ENCODE results near the gene RIMBP2. TPM values are rescaled to one million over a fixed set of nuclear protein-coding genes. Genes with fewer than 3 reads are reported as not detected.

Gene RIMBP2
- total and polyA plus RNA-seq, 9 donors, result 1.1 to 16.2 (median 3.5) TPM

DNA sequence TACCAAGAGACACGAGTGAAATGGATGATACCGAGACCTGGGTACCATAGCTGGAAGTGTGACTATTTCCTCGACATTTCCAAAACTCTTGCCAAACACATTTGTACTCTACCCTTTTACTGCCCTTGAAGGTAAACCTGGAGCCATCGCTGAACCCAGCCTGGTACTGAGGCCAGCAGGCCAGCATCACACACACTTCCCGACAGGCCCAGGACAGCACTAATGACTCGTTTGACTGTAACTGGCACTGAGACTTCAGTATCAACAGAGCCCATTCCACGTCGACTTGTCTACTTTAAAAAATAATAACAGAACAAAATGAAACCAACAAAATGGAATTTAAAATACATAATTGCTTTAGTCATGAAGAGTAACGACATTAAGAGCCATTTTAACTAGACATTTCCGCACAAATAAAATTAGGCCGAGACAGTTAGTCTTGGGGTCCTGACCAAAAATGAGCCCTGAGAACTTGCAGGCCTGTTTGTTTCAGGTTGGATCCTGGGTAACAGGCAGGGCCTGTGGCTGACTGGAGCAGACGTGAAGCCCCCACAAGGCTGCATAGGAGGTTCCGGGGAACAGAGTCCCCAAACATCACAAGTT, 94.3 kb downstream of the RIMBP2 start:
- intact Hi-C loops (cut with DNase I), result no loop called here
- Histone ChIP-seq H3K4me1 (ENCODE audit: insufficient read depth) (no peaks in the 10 kb centered on the region), H3K9me3 (no peaks in the 10 kb centered on the region), H3K27ac (no peak overlapping the region), H3K36me3 (no peaks in the 10 kb centered on the region), H3K4me3 (no peak overlapping the region), H3K27me3 (no peaks in the 10 kb centered on the region)
- 91 to 94% (median 94%) methylated on average over 13 of the region's 13 CpGs for WGBS, 3 donors
- DNase-seq, result no peak
- TF ChIP-seq POLR2A (IDR thresholded peaks at IDR 0.05) (no peak), EP300 (IDR thresholded peaks at IDR 0.05) (no peak)
- TF ChIP-seq, protein P1, sequence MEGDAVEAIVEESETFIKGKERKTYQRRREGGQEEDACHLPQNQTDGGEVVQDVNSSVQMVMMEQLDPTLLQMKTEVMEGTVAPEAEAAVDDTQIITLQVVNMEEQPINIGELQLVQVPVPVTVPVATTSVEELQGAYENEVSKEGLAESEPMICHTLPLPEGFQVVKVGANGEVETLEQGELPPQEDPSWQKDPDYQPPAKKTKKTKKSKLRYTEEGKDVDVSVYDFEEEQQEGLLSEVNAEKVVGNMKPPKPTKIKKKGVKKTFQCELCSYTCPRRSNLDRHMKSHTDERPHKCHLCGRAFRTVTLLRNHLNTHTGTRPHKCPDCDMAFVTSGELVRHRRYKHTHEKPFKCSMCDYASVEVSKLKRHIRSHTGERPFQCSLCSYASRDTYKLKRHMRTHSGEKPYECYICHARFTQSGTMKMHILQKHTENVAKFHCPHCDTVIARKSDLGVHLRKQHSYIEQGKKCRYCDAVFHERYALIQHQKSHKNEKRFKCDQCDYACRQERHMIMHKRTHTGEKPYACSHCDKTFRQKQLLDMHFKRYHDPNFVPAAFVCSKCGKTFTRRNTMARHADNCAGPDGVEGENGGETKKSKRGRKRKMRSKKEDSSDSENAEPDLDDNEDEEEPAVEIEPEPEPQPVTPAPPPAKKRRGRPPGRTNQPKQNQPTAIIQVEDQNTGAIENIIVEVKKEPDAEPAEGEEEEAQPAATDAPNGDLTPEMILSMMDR (IDR thresholded peaks at IDR 0.05), result no peak

DNA sequence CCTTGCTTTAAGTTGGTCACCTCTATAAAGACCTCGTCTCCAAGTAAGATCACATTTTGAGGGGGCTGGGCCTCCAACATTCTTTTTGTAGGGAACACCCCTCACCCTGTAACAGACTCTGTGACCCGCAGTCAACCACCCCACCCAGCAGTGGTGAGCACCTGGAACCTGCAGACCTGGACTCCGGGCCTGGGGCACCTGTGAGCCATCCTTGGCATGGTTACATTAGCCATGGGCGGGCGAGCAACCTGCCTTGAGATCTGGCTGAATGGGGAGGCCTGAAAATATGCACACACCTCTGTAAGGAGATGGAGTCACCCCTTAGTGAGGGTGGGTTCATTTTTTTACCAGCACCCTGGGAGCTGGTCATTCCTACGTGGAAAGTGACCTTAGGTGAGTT, 95.3 kb downstream of the RIMBP2 start:
- WGBS, 3 donors, result 88 to 91% (median 90%) methylated on average over 6 of the region's 6 CpGs
- intact Hi-C loops (cut with DNase I), result no loop called here
- Histone ChIP-seq H3K4me3 (no peak overlapping the region), H3K27ac (no peak overlapping the region), H3K27me3 (no peaks in the 10 kb centered on the region), H3K9me3 (no peaks in the 10 kb centered on the region), H3K4me1 (ENCODE audit: insufficient read depth) (no peaks in the 10 kb centered on the region), H3K36me3 (no peaks in the 10 kb centered on the region)
- DNase-seq, result no peak
- no peak for TF ChIP-seq POLR2A (IDR thresholded peaks at IDR 0.05)

DNA sequence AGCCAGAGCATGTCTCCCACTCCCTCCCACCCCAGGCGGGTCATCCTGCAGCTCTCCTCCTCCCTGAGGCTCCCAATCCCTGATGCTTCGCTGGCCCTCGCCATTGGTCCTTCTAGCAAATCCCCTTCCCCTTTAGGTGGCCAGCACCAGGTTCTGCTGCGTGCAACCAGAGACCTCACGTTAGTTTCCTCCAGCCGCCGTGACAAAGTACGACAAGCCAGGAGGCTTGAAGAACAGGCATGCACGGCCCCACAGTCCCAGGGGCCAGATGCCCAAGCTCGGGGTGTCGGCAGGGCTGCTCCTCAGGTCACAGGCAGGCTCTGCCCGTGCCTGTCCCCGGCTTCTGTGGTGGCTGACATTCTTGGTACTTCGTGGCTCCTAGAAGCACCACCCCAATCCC, 95.8 kb downstream of the RIMBP2 start:
- H3K4me1 ChIP-seq (ENCODE audit: insufficient read depth), result no peaks in the 10 kb centered on the region
- no peaks in the 10 kb centered on the region for H3K9me3 ChIP-seq
- DNase-seq, result no peak
- no peak overlapping the region for H3K4me3 ChIP-seq
- H3K27me3 ChIP-seq, result no peaks in the 10 kb centered on the region
- TF ChIP-seq EP300 (IDR thresholded peaks at IDR 0.05) (no peak), POLR2A (IDR thresholded peaks at IDR 0.05) (no peak)
- TF ChIP-seq, protein P1 (IDR thresholded peaks at IDR 0.05), result no peak
- intact Hi-C loops (cut with DNase I), result no loop called here
- no peak overlapping the region for H3K27ac ChIP-seq
- WGBS, 3 donors, result 90 to 92% (median 91%) methylated on average over 14 of the region's 14 CpGs
- H3K36me3 ChIP-seq, result no peaks in the 10 kb centered on the region

GRCh38 chr12:130619385-130620001, 96.6 kb downstream of the RIMBP2 start:
- no peaks in the 10 kb centered on the region for H3K36me3 ChIP-seq
- H3K27me3 ChIP-seq, result no peaks in the 10 kb centered on the region
- H3K4me1 ChIP-seq (ENCODE audit: insufficient read depth), result no peaks in the 10 kb centered on the region
- no peaks in the 10 kb centered on the region for H3K9me3 ChIP-seq
- no peak for DNase-seq
- TF ChIP-seq EP300 (IDR thresholded peaks at IDR 0.05) (no peak), POLR2A (IDR thresholded peaks at IDR 0.05) (no peak)
- TF ChIP-seq, protein P1 (IDR thresholded peaks at IDR 0.05), result no peak
- no peak overlapping the region for H3K4me3 ChIP-seq
- intact Hi-C loops (cut with DNase I), result no loop called here
- 87 to 92% (median 89%) methylated on average over 16 of the region's 16 CpGs for WGBS, 3 donors
- H3K27ac ChIP-seq, result no peak overlapping the region

GRCh38 chr12:130617219-130617618, 98.9 kb downstream of the RIMBP2 start:
- TF ChIP-seq EP300 (IDR thresholded peaks at IDR 0.05) (no peak), POLR2A (IDR thresholded peaks at IDR 0.05) (no peak)
- TF ChIP-seq, protein P1 (IDR thresholded peaks at IDR 0.05), result no peak
- H3K4me3 ChIP-seq, result no peak overlapping the region
- no peaks in the 10 kb centered on the region for H3K9me3 ChIP-seq
- intact Hi-C loops (cut with DNase I), result no loop called here
- H3K27ac ChIP-seq, result no peak overlapping the region
- no peak for DNase-seq
- no peaks in the 10 kb centered on the region for H3K4me1 ChIP-seq (ENCODE audit: insufficient read depth)
- WGBS, 3 donors, result 77 to 83% (median 80%) methylated on average over 4 of the region's 4 CpGs
- H3K36me3 ChIP-seq, result no peaks in the 10 kb centered on the region
- no peaks in the 10 kb centered on the region for H3K27me3 ChIP-seq
